PC-3 (cell line): ENCODE measurements around the gene MPZL3. TPM values are rescaled to one million over a fixed set of nuclear protein-coding genes. Genes with fewer than 3 reads are reported as not detected.

ENCODE experiments used
- ATAC-seq: fragments of 200-7000 bp; cut with Tn5 transposase; 2 replicates; pipeline ENCODE4 v1.9.1; 2020; ENCODE audit warnings: mild to moderate bottlenecking, moderate library complexity
- BruUV-seq: library from RNA; stranded (reverse); fragments of 400-500 nt; replicated peaks from 2 replicates; lab custom pipeline; 2021; lab: Mats Ljungman, UMichigan
- CTCF ChIA-PET: fragments of 300-600 bp; sonication (Branson Sonifier 250); formaldehyde crosslinking; loops from one replicate; lab custom pipeline; 2022; ENCODE audit warnings: antibody characterized with exemption; lab: Charles Lee
- POLR2A ChIA-PET: fragments of 300-600 bp; sonication (Branson Sonifier 250); formaldehyde crosslinking; loops from one replicate; lab custom pipeline; 2022; ENCODE audit warnings: antibody characterized with exemption; ENCODE audit not compliant: unreplicated experiment; lab: Charles Lee
- DNase-seq: peaks from one replicate; pipeline ENCODE4 v3.0.0-alpha.2; 2015
- H2AFZ ChIP-seq: fragments of 300-600 bp; sonication (generic); 2 replicates; pipeline ENCODE4 v1.6.0; 2016; ENCODE audit warnings: antibody characterized with exemption, low read length
- H3F3A ChIP-seq: fragments of 300-600 bp; sonication (generic); one replicate; pipeline ENCODE4 v1.6.0; 2017; ENCODE audit warnings: antibody characterized with exemption, low read length, control low read depth, mild to moderate bottlenecking; ENCODE audit not compliant: unreplicated experiment
- H3K27ac ChIP-seq: fragments of 300-600 bp; sonication (generic); 2 replicates; pipeline ENCODE4 v1.5.1; 2016; ENCODE audit warnings: mild to moderate bottlenecking, low read length
- H3K27me3 ChIP-seq: fragments of 300-600 bp; sonication (generic); 2 replicates; pipeline ENCODE4 v1.6.1; 2016; ENCODE audit warnings: low read length, mixed read lengths
- H3K36me3 ChIP-seq: fragments of 300-600 bp; sonication (generic); 2 replicates; pipeline ENCODE4 v1.6.1; 2016; ENCODE audit warnings: low read depth, mixed run types, low read length, mixed read lengths
- H3K4me1 ChIP-seq: fragments of 300-600 bp; sonication (generic); 2 replicates; pipeline ENCODE4 v1.5.1; 2016; ENCODE audit warnings: low read length; ENCODE audit not compliant: insufficient read depth
- H3K4me2 ChIP-seq: fragments of 300-600 bp; sonication (generic); 2 replicates; pipeline ENCODE4 v1.6.0; 2016; ENCODE audit warnings: low read length
- H3K4me3 ChIP-seq: fragments of 300-600 bp; sonication (generic); 2 replicates; pipeline ENCODE4 v1.5.1; 2016; ENCODE audit warnings: mild to moderate bottlenecking, low read length, mixed read lengths
- H3K79me2 ChIP-seq: fragments of 300-600 bp; sonication (generic); 2 replicates; pipeline ENCODE4 v1.6.1; 2017; ENCODE audit warnings: low read length, mixed read lengths
- H3K9ac ChIP-seq: fragments of 300-600 bp; sonication (generic); 2 replicates; pipeline ENCODE4 v1.6.0; 2016; ENCODE audit warnings: mild to moderate bottlenecking, low read length
- H3K9me2 ChIP-seq: fragments of 300-600 bp; sonication (generic); replicated peaks from 2 replicates; pipeline ENCODE4 v1.6.1; 2016; ENCODE audit warnings: mixed run types, low read length, mixed read lengths
- H3K9me3 ChIP-seq: fragments of 300-600 bp; sonication (generic); 2 replicates; pipeline ENCODE4 v1.6.1; 2016; ENCODE audit warnings: low read length, mixed read lengths
- H4K20me1 ChIP-seq: fragments of 300-600 bp; sonication (generic); 2 replicates; pipeline ENCODE4 v1.6.1; 2016; ENCODE audit warnings: low read length, mixed read lengths
- EZH2 ChIP-seq: fragments of 300-600 bp; sonication (generic); IDR thresholded peaks from one replicate; pipeline ENCODE4 v1.6.1; 2017; ENCODE audit warnings: antibody characterized with exemption, mild to moderate bottlenecking, low read length; ENCODE audit not compliant: unreplicated experiment
- EZH2phosphoT487 ChIP-seq: fragments of 300-600 bp; sonication (generic); IDR thresholded peaks from 2 replicates; pipeline ENCODE4 v1.6.1; 2018; ENCODE audit warnings: mild to moderate bottlenecking, antibody characterized with exemption, low read length, borderline replicate concordance
- intact Hi-C: fragments of 100-400 bp; cut with micrococcal nuclease; formaldehyde crosslinking; loops from 2 replicates; pipeline ENCODE4 v1.9.0; 2023
- total RNA-seq: library from RNA; depleted of rRNA; stranded (reverse); fragments of >200 nt; gene quantifications from 2 replicates; pipeline ENCODE4 v1.2.3, GENCODE V29; 2014
- TF ChIP-seq, protein P1 (sequence below): fragments of 300-600 bp; sonication (generic); conservative IDR thresholded peaks from 2 replicates; pipeline ENCODE4 v1.5.1; 2017; ENCODE audit warnings: antibody characterized with exemption, low read depth, mild to moderate bottlenecking, low read length

Gene MPZL3
- total RNA-seq, 1 experiment from 2014 or later = 7.0 TPM

- Histone ChIP-seq H4K20me1 (no peaks in the 10 kb centered on the region), H3K36me3 (peaks cover 38% of the 10 kb centered on the region), H3K9ac (no peak overlapping the region), H3K27ac (no peak overlapping the region), H2AFZ (no peak overlapping the region), H3K9me2 (no peaks in the 10 kb centered on the region), H3K9me3 (no peaks in the 10 kb centered on the region), H3K79me2 (peaks cover 21% of the 10 kb centered on the region), H3K4me1 (peaks cover 22% of the 10 kb centered on the region), H3K4me2 (no peak overlapping the region), H3K27me3 (no peaks in the 10 kb centered on the region), H3K4me3 (no peak overlapping the region), H3F3A (no peaks in the 10 kb centered on the region)
- POLR2A ChIA-PET = interaction anchor here (0.6 kb wide), 1 partner anchor 8 kb away, joined by 3 read pairs; no protein-coding TSS in a partner anchor
- no TSS peak for BruUV-seq
- ATAC-seq = no peak
- CTCF ChIA-PET = no interaction called here
- TF ChIP-seq, protein P1, sequence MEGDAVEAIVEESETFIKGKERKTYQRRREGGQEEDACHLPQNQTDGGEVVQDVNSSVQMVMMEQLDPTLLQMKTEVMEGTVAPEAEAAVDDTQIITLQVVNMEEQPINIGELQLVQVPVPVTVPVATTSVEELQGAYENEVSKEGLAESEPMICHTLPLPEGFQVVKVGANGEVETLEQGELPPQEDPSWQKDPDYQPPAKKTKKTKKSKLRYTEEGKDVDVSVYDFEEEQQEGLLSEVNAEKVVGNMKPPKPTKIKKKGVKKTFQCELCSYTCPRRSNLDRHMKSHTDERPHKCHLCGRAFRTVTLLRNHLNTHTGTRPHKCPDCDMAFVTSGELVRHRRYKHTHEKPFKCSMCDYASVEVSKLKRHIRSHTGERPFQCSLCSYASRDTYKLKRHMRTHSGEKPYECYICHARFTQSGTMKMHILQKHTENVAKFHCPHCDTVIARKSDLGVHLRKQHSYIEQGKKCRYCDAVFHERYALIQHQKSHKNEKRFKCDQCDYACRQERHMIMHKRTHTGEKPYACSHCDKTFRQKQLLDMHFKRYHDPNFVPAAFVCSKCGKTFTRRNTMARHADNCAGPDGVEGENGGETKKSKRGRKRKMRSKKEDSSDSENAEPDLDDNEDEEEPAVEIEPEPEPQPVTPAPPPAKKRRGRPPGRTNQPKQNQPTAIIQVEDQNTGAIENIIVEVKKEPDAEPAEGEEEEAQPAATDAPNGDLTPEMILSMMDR = no peak
- TF ChIP-seq EZH2 = no peak
- TF ChIP-seq EZH2phosphoT487 = no peak
- no peak for DNase-seq
- intact Hi-C loops = no loop called here
These were observed 8.2 kb upstream of the MPZL3 start for GRCh38 chr11:118260353-118260752.

DNA sequence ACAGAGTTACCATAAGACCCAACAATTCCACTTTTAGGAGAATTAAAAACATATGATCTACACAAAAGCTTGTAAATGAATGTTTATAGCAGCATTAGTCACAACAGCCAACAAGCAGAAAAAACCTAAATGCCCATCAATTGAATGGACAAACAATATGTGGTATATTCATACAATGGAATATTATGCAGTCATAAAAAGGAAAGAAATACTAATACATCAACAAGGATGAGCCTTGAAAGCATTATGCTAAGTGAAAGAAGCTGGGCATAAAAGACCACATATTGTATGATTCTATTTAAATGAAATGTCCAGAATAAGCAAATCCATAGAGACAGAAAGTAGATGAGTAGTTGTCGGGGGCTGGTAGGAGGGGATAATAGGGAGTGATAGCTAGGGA is 7.0 kb upstream of the MPZL3 start:
- ATAC-seq (no peak), DNase-seq (no peak)
- Histone ChIP-seq H3K4me2 (no peak overlapping the region), H3K4me1 (peaks cover 14% of the 10 kb centered on the region), H3K4me3 (no peak overlapping the region), H3K79me2 (peaks cover 21% of the 10 kb centered on the region), H3K27ac (no peak overlapping the region), H3K27me3 (no peaks in the 10 kb centered on the region), H3K9me2 (no peaks in the 10 kb centered on the region), H3K36me3 (peaks cover 49% of the 10 kb centered on the region), H2AFZ (no peak overlapping the region), H3K9ac (no peak overlapping the region), H3F3A (no peaks in the 10 kb centered on the region), H4K20me1 (no peaks in the 10 kb centered on the region), H3K9me3 (no peaks in the 10 kb centered on the region)
- ChIA-PET POLR2A (no interaction called here), CTCF (no interaction called here)
- TF ChIP-seq EZH2 (no peak), EZH2phosphoT487 (no peak)
- TF ChIP-seq, protein P1 = no peak
- intact Hi-C loops = no loop called here
- no TSS peak for BruUV-seq

GRCh38 chr11:118258410-118258809 is 6.2 kb upstream of the MPZL3 start:
- no peaks in the 10 kb centered on the region for H3K27me3 ChIP-seq
- H2AFZ ChIP-seq = no peak overlapping the region
- no peak overlapping the region for H3K27ac ChIP-seq
- ATAC-seq (no peak), DNase-seq (peak; percentile 50)
- no peaks in the 10 kb centered on the region for H3K9me2 ChIP-seq
- H3K4me1 ChIP-seq = peaks cover 13% of the 10 kb centered on the region
- H3K4me3 ChIP-seq = no peak overlapping the region
- H3K36me3 ChIP-seq = peaks cover 49% of the 10 kb centered on the region
- ChIA-PET CTCF (no interaction called here), POLR2A (no interaction called here)
- intact Hi-C loops = no loop called here
- TF ChIP-seq, protein P1 = peak; percentile 68
- TF ChIP-seq EZH2phosphoT487 = no peak
- TF ChIP-seq EZH2 = no peak
- no peaks in the 10 kb centered on the region for H3F3A ChIP-seq
- H3K4me2 ChIP-seq = no peak overlapping the region
- H3K79me2 ChIP-seq = peaks cover 19% of the 10 kb centered on the region
- H3K9ac ChIP-seq = no peak overlapping the region
- H3K9me3 ChIP-seq = no peaks in the 10 kb centered on the region
- H4K20me1 ChIP-seq = no peaks in the 10 kb centered on the region
- no TSS peak for BruUV-seq
